SW 1271 (cell line): ENCODE results near the gene SORBS1.

ENCODE experiments used
- DNase-seq, 2 experiments: peaks; one replicate each; lab custom pipeline; 2025; lab: John Stamatoyannopoulos, UW

The SORBS1 gene

DNA sequence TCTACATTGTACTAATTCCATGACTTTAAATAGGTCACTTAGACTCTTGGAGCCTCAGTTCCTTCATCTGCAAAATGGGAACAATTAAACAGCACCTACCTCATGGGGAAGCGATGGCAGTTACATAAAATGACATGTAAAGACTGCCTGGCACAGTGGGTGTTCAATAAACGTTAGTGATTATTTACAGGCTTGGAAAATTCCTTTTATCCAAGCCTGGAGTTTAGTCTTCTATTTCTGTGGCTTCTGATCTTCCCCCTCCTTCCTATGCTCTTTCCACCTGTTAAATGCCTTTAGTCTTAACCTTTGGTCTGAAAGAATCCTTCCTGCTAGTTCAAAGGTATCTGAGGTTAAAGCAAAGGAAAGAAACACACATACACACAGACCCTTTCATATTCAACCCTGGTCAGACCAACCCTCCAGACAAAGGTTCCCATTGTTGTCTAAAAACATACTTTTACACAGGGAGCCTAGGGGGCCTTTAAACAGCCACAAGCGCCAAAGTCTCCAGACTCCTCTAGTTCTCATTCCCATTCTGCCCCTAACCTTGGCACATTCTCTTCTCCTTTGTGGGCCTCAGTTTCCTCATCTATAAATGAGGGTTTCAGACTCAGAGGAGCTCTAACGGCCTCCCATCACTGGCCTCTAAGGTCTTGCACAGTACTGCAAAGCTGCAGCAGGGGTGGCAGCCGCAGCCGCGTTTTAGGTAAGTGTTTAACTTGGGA lies 21.4 kb downstream of the SORBS1 start:
- DNase-seq: no peak

DNA sequence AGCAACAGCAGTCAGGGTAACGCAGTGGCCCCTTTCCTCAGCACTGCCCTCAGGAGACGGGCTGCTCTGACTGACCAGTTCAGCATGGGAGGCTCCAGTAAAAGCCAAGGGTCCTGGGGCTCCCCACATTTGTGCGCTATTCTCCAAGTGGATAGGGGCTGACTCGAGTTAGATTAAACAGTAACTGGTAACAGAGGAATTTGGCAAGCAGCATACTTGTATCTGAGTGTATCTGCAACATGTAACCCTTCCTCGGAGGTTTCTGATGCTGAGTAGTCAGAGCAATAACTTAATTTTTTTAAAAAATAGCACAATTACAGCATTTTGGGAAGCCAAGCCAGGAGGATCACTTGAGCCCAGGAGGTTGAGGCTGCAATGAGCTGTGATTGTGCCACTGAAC lies 22.8 kb downstream of the SORBS1 start:
- no peak for DNase-seq

- no peak for DNase-seq
These were observed 23.6 kb downstream of the SORBS1 start for GRCh38 chr10:95537542-95537927.

DNA sequence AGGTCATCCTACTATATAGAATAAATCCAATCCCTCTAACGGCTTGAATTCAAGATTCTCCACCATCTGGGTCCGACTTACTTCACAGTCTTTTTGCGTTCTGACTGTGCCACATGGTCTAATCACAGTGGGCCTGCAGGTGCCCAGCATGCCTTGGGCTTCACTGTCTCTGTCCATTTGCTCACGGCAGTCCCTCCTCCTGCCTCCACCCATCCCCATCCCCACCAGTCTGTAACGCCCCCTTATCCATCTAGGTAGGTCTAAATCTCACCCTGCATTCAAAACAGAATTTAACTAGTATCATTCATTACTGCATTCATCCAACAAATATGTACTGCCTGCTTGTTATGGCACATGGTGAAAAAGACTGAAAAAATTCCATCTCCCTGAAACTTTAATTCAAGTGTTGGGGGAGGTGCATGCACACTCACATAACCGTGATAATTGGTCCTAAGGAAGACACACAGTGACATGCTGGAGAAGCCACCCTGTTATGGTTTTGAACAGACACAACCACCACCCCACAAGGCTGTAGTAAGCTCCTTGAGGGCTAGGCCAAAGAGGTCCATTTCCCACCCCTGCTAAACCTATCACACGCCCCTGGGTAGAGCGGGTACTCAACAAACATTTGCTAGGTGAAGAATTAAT lies 24.2 kb downstream of the SORBS1 start:
- DNase-seq: no peak

DNA sequence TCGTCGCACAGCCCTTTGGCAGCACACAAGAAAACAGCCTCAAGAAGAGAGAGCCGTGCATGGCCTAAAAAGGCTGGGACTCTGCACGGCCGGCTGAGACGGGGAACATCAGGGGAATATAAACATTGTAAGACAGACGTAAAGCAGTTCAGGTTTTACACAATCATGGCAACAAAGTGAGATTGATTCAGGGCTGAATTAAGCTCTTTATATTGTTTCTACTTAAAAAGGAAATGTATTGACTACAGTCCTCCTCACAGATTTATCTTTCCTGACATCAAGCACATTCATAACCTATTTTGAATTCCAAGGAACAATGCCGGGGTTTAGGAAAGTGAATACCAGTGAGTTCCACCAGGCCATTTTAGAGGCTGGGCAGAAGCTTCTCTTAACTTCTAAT lies 25.2 kb downstream of the SORBS1 start:
- no peak for DNase-seq

DNA sequence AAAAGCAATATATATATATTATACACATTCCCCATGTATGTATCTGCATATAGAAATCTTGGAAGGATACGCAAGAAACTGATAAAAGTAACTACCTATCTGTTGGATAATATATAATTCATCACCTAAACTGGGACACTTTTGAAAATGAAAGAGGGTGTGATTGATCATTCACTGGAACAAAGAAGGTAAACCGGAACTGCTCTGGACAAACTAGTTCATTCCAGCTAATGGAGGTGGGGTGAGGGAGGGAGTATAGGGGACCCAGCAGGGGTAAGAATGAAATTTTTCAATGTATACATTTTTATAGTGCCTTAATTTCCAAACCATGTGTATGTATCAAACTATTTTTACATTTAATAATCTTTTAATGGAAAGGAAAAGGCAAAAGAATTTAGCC lies 25.6 kb downstream of the SORBS1 start:
- DNase-seq: no peak

- DNase-seq: no peak
These were observed 27.6 kb downstream of the SORBS1 start for GRCh38 chr10:95533590-95533989.

GRCh38 chr10:95532536-95532935 lies 28.6 kb downstream of the SORBS1 start:
- no peak for DNase-seq

- no peak for DNase-seq
These were observed 29.2 kb downstream of the SORBS1 start for GRCh38 chr10:95531994-95532399.

DNA sequence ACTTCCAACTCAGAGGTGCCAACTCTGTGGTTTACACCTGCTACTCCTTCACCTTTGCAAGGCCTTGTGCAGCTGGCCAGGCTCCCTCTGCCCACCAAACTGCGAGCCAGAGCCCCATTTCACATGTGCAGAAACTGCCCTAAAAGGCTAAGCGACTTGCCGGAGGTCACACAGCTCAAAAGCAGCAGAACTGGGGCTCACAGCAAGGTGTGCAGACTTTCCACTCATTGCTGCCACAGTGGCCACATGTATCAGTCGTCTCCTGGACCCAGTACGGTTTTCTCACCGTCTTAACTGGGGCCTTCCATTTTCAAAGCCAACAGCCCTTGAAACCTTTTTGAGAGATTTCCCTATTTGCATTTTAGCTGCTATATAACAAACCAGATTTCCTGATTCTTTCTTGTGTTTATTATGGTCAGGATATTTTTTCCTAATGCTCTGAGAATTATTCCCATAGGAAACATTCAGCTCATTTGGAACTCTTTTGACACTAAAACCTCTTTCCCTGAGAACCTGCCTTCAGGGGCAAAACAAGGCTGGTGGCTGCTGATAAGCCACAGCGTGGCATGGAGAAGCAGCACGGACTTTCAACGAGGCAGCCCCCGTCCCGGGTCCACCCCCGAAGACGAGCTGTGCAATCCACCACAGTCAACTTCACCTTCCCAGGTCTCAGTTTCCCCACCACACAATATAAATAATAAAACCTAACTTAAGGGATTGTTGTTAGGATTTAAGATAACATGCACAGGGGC lies 29.9 kb downstream of the SORBS1 start:
- no peak for DNase-seq

- no peak for DNase-seq
These were observed 30.6 kb downstream of the SORBS1 start for GRCh38 chr10:95530561-95530960.

DNA sequence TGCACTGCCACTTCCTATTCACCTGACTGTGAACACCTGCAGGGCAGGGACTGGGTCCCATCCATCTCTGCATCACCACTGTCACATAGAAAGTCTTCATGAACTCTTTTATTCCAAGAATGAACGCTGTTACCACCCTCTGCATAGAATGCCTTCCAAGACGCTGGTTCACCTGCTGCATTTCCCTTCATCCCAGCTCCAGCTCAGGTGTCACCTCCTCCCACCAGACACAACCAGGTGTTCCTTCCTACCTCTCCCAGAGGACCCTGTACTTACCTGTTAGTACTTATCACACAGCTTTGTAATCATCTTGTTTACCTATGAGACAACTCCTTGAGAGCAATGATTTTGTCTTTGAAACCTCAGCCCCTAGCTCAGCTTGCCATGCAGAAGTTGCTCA lies 31.1 kb downstream of the SORBS1 start:
- DNase-seq: no peak

DNA sequence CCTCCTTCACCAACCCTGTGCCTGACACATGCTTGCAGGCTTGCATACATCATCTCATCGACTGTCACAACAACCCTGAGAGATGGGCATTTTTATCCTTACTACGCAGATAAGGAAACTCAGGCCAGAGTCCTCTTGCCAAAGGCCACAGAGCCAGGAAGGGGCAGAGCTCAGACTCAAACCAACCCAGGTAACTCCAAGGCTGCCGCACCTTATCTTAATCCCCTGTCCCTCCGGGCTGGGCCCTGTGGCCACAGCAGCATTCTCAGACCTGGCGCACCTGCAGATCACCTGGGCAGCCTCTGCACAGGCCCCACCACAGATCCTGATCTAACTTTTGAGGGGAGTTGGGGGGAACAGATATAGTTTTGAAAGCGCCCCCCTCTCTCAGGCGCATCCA lies 35.1 kb downstream of the SORBS1 start:
- DNase-seq: no peak

GRCh38 chr10:95525033-95525418 lies 36.1 kb downstream of the SORBS1 start:
- no peak for DNase-seq

- no peak for DNase-seq
These were observed 36.7 kb downstream of the SORBS1 start for GRCh38 chr10:95524358-95525032.

DNA sequence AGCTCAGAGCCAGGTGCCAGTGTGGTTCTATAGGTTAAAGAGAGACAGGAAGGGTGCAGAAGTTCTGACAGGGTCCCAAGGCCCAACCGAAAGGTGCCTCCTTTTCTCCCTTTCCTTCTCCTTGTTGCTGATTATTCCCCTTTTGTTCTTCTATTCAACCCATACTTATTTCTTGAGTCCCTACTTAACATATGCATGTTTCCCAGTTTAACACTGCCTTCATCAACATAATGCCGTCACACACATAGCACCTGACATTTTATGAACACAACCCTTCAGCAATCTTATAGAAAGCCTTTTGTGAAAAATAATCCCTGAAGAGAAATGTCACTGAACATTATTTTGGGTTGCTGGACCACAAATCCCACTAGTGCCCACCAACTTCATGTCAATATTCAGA lies 39.1 kb downstream of the SORBS1 start:
- no peak for DNase-seq

- DNase-seq: no peak
These were observed 40.6 kb downstream of the SORBS1 start for GRCh38 chr10:95520617-95521016.

GRCh38 chr10:95518455-95519452 lies 42.4 kb downstream of the SORBS1 start:
- no peak for DNase-seq

GRCh38 chr10:95517536-95518454 lies 43.4 kb downstream of the SORBS1 start:
- DNase-seq: no peak

DNA sequence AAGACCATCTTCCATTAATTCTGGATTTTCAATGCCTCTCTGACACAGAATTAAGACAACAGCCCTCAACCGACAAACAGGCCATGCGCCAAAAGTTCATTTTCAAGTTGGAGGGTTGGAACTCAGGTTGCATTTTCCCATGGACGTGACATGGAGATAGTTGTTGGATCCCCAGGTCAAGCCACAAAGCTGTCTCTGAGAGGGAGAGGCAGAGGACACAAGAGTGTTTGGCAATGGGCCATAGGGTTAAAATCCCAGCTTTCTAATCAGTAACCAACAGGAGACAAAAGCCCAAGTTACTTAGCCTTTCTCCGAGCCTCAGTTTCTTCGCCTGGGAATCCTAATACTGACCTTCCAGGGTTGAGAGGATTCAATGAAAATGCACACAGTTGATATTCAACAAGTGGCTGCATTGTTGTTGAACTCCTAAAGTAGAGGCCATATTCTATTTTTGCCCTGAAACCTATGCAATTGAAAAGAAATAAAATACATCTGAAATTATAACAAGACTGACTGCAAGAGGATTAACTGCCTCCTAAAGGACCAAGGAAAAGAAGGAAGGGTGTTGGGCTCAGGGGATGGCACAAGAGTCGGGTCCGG lies 44.3 kb downstream of the SORBS1 start:
- no peak for DNase-seq
